ENCODE results near the gene TMCO4. TPM values are rescaled to one million over a fixed set of nuclear protein-coding genes. Genes with fewer than 3 reads are reported as not detected.

Gene TMCO4
- total and polyA plus RNA-seq, 2 of the 8 experiments (the other 6 are each of a cell fraction or from before 2014, with no cell fraction given) = 3.0 to 3.1 TPM

- H3K14ac ChIP-seq (ENCODE audit: insufficient read length) = no peak overlapping the region
- H3K18ac ChIP-seq (ENCODE audit: extremely low read depth, low read length) = no peak overlapping the region
- H2BK120ac ChIP-seq (replicated peaks; ENCODE audit: low read depth, low read length) = no peak overlapping the region
- peaks cover 0 to 7% of the 10 kb centered on the region in 2 experiments for H4K20me1 ChIP-seq (replicated peaks in 1 of 2; ENCODE audit: control insufficient read depth in 1 of 2, insufficient read depth in 2 of 2, low read length in 2 of 2)
- no peak overlapping the region for H3K56ac ChIP-seq (replicated peaks; ENCODE audit: insufficient read length, low read depth, low read length)
- WGBS, 2 experiments (ENCODE audit: extremely low coverage in 1 of 2, insufficient coverage in 1 of 2, insufficient read length in 1 of 2, insufficient replicate concordance in 2 of 2, low coverage in 1 of 2, low lambda C conversion rate in 2 of 2, missing lambda C conversion rate in 1 of 2) = 70% methylated on average over 7 of the region's 7 CpGs; no CpG with 5 or more reads in 1 of the 2 experiments
- H3K9me3 ChIP-seq (ENCODE audit: insufficient read depth in 2 of 2, low read depth in 1 of 2, low read length in 1 of 2) = no peaks in the 10 kb centered on the region
- H3K27me3 ChIP-seq (replicated peaks in 1 of 4; ENCODE audit: control insufficient read depth in 3 of 4, extremely low read depth in 1 of 4, insufficient read depth in 3 of 4, low read length in 3 of 4) = peaks cover 24 to 50% (median 35%) of the 10 kb centered on the region in 4 experiments
- FAIRE-seq = no peak
- H3K23ac ChIP-seq (ENCODE audit: insufficient read length) = no peak overlapping the region
- no peak for TF ChIP-seq FOSL1 (IDR thresholded peaks at IDR 0.05; ENCODE audit: insufficient read depth, low read depth, low read length)
- no peak for TF ChIP-seq KDM1A (IDR thresholded peaks at IDR 0.05; ENCODE audit: borderline replicate concordance, low read length)
- TF ChIP-seq TEAD4 (IDR thresholded peaks at IDR 0.05; ENCODE audit: low read depth, low read length) = peak; percentile 25; the same call in 1 of the 2 replicates
- no peak for TF ChIP-seq CEBPB (IDR thresholded peaks at IDR 0.05; ENCODE audit: low read depth, low read length)
- no peak for TF ChIP-seq SP4 (IDR thresholded peaks at IDR 0.05; ENCODE audit: low read length)
- H4K91ac ChIP-seq (replicated peaks; ENCODE audit: insufficient read length, low read length) = no peak overlapping the region
- H3K4me2 ChIP-seq (ENCODE audit: insufficient read depth in 1 of 2, low read depth in 2 of 2, low read length in 2 of 2) = peak overlapping the region; percentile 91 to 96
- no peaks in the 10 kb centered on the region for H3K79me2 ChIP-seq (ENCODE audit: control insufficient read depth in 1 of 2, insufficient read depth in 2 of 2, low read length in 2 of 2)
- H4K8ac ChIP-seq (ENCODE audit: extremely low read depth, insufficient read depth, low read length) = no peak overlapping the region
- no peak overlapping the region for H3K4ac ChIP-seq (replicated peaks; ENCODE audit: insufficient read length, low read depth, low read length)
- H2BK20ac ChIP-seq (ENCODE audit: low read length) = no peak overlapping the region
- no peak overlapping the region for H2AK5ac ChIP-seq (ENCODE audit: low read depth, low read length)
- H2BK12ac ChIP-seq (ENCODE audit: low read depth, low read length) = no peak overlapping the region
- no peaks in the 10 kb centered on the region for H3K36me3 ChIP-seq (ENCODE audit: control insufficient read depth in 2 of 4, insufficient read depth in 4 of 4, low read length in 3 of 4)
- no peak overlapping the region for H2BK5ac ChIP-seq (ENCODE audit: low read depth, low read length)
- peak overlapping the region in 1 of 4 experiments; percentile 59; a peak in 2 of 8 replicates for H3K4me3 ChIP-seq (ENCODE audit: extremely low read depth in 1 of 4, insufficient read depth in 2 of 4, low read depth in 3 of 4, low read length in 4 of 4)
- no peak overlapping the region for H2AFZ ChIP-seq (ENCODE audit: low read length)
- no peak overlapping the region for H4K5ac ChIP-seq (ENCODE audit: insufficient read length, low read depth, low read length)
- no peak for DNase-seq (ENCODE audit: low read depth in 1 of 2, low spot score in 2 of 2)
- H3K9ac ChIP-seq (replicated peaks in 1 of 4; ENCODE audit: extremely low read depth in 1 of 4, low read depth in 3 of 4, low read length in 3 of 4) = no peak overlapping the region
- CTCF ChIA-PET (ENCODE audit: partially characterized antibody) = interaction anchor here (0.5 to 7.2 kb wide), 10 partner anchors 9 to 978 kb away, joined by 3 to 63 read pairs (median 4); no protein-coding TSS in a partner anchor
- no peaks in the 10 kb centered on the region for H3K79me1 ChIP-seq (ENCODE audit: low read depth, low read length)
- peaks cover 5 to 17% (median 12%) of the 10 kb centered on the region in 4 experiments for H3K4me1 ChIP-seq (replicated peaks in 1 of 4; ENCODE audit: control insufficient read depth in 3 of 4, insufficient read depth in 4 of 4, low read length in 3 of 4)
- H2BK15ac ChIP-seq (ENCODE audit: low read length) = no peak overlapping the region
- H3K27ac ChIP-seq (ENCODE audit: low read depth, low read length) = no peak overlapping the region
- H3K23me2 ChIP-seq (ENCODE audit: low read depth, low read length) = peaks cover 10% of the 10 kb centered on the region; the same call in 1 of the 2 replicates
- POLR2A ChIA-PET (ENCODE audit: partially characterized antibody) = interaction anchor here (1.5 to 2.4 kb wide), 3 partner anchors 12 to 391 kb away, joined by 4 to 9 read pairs (median 7); partner anchors contain the start of genes EMC1 and MRTO4
Measured at GRCh38 chr1:19643121-19643520, 156.6 kb downstream of the TMCO4 start.

All from H1 (cell line).